Putamen (tissue), 1 donor: ENCODE data around the gene ARHGEF4.

Experiments used
- DNase-seq: peaks from one replicate; pipeline ENCODE4 v3.0.0-alpha.2; 2016; ENCODE audit warnings: low spot score

The ARHGEF4 gene

DNA sequence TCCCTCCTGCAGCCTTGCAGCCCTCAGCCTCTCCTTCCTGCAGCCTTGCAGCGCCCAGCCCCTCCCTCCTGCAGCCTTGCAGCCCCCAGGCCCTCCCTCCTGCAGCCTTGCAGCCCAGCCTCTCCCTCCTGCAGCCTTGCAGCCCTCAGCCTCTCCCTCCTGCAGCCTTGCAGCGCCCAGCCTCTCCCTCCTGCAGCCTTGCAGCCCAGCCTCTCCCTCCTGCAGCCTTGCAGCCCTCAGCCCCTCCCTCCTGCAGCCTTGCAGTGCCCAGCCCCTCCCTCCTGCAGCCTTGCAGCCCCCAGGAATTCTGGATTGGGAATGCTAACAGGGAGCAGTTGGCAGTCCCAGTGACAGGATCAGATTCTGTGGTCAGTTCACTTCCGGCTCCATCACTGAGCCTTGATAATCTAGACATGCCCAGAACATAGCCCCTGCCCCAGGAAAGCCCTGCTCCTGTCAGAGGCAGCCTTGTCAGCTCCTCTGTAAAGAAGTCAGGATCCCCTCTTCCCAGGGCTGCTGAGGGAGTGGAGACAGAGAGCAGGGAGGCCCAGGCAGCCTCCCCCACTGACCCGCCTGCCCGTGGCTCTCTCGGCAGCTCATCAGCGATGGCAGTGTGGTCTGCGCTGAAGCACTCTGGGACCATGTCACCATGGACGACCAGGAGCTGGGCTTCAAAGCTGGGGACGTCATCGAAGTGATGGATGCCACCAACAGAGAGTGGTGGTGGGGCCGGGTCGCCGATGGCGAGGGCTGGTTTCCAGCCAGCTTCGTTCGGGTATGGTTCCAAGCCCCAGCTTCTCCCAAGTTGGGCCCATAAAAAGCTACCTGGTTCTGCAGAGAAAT is 201.8 kb downstream of the ARHGEF4 start:
- no peak for DNase-seq

DNA sequence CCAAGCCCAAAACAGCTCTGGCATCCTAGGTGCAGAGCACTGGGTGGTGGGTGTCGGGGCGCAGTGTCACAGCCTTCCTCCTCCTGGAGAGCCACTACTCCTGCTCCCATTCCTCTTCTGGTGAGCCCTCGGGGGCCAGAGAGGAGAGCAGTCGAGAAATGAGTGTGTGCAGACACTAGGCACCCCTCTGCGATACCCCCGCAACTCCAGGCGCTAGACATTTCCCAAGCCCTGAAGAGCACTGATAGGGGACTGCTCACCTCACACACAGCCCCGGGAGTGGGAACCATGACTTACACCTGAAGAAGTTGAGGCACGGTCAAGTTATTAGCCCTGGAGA is 202.4 kb downstream of the ARHGEF4 start:
- DNase-seq = no peak

DNA sequence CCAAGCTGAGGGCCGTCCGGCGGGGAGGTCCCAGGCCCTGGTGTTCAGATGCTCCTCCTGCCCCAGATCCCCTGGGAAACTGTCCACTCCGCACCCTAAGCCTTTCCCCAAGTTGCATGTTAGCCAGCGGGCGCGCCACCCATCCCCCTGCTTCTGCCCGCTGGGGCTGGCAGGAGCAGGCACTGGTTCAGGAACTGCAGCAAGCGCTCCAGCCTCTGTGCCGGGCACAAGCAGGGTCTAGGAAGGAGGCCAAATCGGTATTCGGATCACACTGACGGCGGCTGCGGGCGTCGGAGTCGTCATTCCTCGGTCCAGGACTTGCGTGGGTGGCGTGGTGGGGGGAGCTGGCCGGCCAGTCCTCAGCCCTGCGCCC is 202.8 kb downstream of the ARHGEF4 start:
- peak; percentile 77 for DNase-seq

DNA sequence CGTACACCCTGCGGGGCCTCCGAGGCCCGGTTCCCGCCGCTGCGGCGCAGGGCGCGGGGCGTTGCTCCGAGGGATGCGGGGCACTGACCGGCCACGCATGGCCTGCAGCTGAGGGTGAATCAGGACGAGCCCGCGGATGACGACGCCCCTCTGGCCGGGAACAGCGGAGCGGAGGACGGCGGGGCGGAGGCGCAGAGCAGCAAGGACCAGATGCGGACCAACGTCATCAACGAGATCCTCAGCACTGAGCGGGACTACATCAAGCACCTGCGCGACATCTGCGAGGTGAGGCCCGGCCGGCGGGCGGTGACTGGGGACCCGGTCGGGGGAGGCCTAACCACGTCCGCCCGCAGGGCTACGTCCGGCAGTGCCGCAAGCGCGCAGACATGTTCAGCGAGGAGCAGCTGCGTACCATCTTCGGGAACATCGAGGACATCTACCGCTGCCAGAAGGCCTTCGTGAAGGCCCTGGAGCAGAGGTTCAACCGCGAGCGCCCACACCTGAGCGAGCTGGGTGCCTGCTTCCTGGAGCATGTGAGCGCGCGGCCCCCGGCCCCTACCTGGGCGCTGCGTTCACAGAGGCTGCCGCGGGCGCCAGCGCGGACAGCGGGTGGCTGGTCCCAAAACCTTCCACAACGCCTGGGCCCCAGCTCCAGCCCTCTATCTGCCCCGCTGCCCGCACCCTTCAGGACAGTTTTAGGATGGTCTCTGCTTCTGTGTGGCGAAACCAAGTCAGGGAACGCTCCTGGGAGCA is 203.4 kb downstream of the ARHGEF4 start:
- no peak for DNase-seq

DNA sequence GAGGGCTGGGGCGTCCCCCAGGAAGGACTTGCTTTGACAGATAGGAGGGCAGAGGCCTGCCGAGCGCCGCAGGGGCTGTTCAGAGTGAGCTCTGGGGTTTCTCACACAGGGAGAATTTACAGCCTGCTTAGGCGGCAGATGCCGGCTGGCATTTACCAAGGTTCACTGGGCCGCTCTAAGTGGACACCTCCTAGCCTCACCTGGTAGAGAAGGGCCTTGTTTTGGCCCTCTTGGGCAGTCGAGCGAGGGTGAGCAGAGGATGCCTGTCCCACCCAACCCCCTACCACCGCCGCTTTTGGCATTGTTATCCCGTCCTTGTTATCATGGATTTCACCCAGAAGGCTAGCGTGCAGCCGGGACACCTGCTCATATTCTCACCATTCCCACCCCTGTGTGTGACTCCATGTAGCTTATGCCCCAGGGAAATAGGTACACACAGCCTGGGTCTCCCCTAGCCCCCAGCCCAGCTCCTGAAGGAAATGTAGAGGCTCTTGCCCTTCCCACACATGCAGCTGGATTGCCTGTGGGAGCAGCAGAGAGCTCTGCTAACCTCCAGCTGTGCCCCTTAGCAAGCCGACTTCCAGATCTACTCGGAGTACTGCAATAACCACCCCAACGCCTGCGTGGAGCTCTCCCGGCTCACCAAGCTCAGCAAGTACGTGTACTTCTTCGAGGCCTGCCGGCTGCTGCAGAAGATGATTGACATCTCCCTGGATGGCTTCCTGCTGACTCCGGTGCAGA is 204.1 kb downstream of the ARHGEF4 start:
- peak; percentile 84 for DNase-seq

DNA sequence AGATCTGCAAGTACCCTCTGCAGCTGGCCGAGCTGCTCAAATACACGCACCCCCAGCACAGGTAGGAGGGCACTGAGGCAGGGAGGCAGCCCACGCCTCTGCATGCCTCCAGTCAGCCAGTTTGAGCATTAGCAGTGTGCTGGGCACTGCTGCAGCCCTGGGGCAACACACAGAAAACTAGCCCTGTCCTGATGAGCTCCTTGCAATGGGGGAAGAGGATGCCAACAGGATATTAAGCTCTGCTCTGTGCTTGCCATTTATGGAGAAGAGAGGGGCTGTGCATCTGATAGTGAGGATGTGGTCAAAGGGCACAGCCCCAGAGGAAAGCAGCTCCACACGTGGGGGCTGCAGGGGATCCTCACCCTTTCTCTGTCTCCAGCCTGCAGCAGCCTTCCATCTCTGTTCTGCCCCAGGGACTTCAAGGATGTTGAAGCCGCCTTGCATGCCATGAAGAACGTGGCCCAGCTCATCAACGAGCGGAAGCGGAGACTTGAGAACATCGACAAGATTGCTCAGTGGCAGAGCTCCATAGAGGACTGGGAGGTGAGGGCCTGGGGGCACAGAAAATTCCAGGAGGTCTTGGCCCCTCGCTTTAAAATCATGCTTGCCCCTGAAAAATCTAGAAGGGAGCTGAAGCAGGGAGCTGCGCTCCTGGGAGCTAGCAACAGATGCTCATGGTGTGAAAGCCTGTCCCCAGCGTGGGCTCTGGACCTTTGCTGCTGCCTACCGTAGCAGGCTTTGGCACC is 204.9 kb downstream of the ARHGEF4 start:
- DNase-seq = no peak

DNA sequence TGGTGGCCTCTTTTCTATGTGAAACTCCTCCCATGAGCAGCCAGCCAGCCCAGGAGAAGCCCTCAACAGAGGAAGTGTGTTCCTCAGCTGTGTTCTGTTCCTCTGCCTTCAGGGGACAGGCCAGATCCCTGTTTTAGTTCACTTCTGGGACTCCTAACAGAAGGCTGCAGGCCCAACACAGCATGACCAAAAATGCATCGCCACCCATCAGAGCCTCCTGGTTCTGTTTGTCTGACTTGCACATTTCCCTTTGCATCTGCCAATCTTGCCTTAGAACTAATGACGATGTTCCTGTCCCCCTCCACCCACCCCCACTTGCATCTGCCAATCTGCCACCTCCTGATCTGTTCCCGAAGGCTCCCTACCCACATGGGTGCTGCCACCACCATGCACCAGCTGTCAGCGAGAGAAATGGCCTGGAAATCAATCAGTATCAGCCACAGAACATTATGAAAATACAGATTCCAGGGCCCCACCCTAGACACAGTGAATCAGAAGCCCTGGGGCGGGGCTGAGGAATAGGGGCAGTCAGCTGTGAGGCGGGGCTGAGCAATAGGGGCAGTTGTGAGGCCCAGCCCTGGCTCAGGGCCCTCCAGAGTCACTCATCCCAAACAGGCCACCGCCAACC is 205.5 kb downstream of the ARHGEF4 start:
- peak; percentile 83 for DNase-seq

DNA sequence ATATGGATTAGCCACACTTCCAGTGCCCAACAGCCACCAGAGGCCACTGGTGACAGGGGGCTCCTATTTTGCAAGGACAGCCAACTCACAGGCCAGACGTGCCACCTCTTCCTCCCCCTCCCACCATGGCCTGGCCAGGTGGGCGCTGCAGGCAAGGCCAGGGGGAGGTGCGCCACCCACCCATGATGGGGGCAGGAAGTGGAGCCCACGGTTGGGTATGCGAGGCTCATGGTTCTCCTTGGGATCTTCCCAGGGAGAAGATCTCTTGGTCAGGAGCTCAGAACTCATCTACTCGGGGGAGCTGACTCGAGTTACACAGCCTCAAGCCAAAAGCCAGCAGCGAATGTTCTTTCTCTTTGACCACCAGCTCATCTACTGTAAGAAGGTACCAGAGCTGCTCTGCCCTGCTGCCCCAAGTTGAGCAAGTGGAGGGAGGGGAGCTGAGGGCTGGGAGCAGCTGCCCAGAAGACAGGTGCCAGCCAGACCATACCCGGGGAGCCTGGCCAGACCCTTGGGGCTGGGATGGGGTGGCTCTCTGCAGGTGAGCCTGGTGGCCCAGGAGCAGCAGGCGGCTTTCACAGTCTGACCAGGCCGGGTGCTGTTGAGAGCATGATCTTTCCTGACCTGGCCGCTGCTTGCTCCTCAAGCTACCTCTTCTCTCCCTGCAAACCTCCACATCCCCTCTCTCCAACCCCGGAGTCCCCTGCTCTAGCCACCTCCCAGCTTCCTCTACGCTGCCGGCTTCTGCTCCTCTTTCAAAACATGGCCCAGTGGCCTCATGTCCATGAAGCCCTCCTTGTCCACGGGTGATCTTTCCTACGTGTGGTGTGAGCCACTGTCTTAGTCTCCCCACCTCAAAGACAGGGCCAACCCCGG is 206.7 kb downstream of the ARHGEF4 start:
- no peak for DNase-seq

DNA sequence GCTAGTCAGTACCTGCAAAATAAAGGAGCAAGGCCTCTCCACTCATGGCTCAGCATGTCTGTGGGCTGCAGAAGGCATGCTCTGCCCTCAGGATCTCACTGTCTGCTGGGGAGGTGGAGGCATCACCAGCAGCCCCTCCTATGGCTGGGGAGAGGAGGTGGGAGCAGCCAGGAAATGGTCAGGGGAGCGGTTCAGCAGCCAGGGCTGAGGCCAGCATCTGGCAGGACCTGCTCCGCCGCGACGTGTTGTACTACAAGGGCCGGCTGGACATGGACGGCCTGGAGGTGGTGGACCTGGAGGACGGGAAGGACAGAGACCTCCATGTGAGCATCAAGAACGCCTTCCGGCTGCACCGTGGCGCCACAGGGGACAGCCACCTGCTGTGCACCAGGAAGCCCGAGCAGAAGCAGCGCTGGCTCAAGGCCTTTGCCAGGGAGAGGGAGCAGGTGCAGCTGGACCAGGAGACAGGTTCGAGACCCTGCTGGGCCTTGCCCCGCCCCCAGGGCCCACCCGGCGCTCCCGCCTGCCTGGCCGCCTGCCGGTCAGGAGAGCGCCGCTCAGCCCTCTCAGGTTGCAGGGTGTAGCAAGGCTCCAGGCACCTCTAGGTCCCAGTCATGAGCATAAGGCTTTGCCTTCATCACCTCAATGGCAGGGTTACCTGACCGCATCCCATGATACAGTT is 207.5 kb downstream of the ARHGEF4 start:
- no peak for DNase-seq

DNA sequence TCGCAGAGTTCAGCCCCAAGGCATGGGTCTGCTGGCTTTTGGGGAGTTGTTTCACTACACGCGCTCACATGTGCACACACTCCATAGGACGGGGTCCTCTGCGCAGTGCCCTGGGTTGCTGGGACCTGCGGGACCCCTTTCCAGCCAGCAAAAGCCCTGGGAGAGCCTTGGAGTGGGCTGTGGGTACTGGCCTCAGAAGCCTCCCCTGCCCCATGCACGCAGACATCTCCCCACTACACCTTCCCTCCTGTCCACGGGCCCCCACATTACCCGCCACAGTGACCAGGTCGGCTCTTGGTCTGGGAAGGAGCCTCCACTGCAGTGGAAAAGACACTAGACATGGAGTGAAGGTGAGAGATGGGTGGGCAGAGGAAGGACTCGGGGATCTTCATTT is 208.0 kb downstream of the ARHGEF4 start:
- DNase-seq = no peak

DNA sequence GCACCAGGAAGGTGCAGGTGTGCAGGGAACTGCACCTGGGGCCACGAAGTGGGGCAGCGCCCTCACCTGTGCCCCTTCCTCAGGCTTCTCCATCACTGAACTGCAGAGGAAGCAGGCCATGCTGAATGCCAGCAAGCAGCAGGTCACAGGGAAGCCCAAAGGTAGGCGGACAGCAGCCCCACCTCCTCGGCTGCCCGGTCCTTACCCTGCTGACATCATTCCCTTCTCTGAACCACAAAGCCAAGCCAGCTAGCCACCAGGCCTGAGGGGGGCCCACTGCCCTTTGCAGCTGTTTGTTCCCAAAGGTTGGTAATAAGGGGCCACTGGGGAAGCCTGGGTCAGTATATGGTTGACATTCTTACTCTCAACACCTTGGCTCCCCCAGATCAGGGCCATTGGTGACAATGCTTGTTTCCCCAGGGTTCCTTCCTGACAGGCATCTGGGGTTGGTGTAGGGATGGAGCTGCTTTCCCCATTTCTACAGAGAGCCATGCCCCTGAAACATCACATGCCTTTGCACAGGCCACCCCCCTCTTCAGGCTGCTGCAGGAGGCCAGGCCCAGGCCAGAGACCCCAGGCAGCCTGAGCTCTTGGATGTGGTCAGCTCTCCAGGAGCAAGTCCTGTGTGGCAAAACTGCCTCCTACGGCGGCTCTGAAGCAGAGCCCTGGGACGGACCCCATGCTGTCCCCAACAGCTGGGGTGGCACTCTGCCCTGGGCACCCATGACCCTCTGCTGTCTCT is 208.7 kb downstream of the ARHGEF4 start:
- DNase-seq = no peak

DNA sequence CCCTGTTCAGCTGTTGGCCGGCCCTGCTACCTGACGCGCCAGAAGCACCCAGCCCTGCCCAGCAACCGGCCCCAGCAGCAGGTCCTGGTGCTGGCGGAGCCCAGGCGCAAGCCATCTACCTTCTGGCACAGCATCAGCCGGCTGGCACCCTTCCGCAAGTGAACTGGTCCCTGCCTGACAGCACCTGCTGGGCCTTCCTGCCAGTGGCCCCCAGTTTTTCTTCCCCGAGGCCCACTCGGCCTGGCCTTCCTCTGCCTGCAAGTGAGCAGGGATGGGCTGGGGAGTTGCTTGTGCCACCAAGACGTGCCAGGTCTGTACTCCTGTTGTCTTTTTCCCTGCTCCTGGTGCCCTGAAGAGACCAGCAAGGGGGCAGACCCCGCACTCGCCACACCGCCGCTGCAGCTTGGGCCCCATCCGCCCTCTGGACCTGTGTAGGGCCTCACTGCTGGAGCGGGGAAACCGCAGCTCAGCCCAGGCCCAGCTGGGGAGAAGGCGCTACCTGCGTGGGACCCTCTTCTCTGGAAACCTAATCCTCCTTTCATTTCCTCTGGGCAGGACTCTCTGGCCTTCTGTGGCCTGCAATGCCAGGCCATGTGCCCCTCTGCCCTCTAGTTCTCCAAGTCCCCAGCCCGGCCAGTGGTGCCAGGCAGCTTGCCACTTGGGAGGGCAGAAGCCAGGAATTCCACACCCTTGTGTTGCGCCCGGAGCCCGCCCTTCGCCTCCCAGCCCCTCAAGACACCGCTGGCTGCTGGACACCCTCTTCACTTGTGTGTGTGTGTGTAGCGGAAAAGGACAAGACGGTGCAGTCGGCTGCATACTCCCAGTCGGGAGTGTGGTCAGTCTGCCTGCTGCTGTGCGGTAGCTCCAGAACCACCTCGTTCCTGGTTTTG is 209.6 kb downstream of the ARHGEF4 start:
- DNase-seq = no peak

DNA sequence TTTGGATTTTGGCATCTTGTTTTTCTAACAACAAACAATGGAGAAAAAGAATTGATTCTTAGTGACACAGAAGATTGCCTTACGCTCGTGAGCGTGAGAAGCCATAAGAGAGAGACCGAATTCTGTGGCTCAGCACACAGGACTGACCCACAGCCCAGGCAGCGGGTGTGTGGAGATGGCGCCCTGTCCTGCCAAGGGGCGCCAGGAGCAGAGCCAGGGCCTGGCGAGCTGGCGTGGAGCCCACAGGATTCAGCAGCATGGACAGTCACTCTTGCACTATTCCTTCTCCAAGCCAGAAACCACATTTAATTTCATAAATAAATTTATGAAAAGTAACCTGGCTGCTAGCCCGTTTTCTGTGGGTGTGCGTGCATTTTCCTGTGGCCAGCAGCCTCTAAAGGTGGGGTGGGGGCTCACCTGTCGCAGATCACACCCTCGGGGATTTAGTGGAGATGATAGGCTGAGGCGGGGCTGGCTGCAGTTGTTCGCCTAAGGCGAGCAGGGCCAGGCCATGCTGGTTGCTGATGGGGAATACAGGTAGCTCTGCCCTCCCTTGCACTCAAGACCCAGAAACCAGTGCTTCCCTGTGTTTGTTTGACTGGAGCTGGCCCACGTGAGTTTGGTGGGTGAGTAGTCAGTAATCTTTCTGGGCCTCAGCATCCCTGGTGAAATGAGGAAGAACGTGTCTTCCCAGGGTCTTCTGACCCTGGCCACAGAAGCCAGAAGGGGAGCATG is 210.4 kb downstream of the ARHGEF4 start:
- DNase-seq = no peak

DNA sequence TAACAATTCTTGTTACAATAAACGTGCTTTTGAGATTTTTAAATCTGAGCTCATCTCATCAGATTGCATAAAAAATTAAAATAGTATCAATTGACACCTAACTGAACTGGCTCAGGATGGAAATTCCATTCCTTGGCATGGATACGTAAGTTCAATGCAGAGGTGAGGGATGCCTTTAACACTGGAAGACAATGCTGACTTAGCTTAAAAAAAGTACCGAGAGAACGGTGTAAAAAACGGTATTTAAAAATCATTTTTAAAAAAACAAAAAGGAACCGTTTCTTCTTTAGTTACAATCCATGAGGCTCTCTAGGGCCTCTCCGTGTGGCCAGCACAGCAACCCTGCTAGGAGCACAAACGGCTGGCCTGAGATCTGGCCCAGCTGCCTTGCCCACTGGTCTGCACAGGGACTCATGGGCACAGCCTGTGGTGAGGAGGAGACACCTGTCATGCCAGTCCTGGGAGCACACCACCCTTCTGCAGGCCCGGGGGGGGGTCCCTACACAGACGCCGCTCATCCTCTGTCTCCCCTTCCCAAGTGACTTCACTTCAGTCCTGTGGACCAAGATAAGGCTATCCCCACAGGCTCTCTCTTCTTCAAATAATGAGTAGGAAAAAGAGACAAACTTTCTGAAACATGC is 211.3 kb downstream of the ARHGEF4 start:
- no peak for DNase-seq

DNA sequence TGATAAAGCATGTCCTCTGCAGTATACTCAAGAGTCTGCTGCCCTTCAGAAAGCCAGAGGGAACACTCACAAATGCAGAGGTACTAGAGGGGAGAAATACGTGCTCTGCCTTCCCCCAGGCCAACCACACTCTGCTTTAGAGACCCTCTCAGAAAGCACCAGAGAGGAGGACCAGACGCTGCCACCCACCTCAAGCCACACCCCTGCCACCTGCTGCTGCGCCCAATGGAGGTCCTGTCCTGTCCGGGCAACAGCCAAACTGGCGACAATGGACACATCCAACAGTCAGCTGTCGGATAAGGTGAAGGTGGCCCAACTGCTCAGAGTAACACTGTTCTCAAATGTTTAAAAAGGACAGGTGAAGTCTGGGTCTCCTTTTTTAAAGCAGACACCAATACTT is 211.9 kb downstream of the ARHGEF4 start:
- DNase-seq = no peak

DNA sequence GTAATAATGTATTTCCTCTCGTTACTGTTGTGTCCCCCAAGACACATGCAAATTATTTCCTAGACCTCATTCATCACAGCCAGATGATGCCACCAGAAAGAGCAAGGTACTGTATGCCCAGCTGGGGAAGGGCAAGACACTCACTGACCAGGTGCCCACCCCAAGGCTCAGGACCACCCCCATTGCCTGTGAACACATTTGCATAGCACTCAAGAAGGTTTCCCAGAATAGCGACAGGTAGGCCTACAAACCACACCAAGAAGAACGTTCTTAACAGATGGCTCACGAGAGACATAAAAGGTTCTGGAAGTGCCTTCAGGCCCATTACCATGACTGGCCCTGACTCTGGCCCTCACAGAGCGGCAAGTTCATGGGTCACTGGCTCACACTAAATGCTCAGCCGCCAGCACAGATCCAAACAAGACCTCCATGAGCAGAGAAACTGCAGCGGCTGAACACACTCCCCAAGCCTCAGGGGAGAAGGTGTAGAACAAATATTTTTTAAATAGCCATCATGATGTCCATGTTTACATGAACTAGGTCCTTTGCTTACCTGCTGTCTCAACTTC is 212.5 kb downstream of the ARHGEF4 start:
- DNase-seq = no peak

DNA sequence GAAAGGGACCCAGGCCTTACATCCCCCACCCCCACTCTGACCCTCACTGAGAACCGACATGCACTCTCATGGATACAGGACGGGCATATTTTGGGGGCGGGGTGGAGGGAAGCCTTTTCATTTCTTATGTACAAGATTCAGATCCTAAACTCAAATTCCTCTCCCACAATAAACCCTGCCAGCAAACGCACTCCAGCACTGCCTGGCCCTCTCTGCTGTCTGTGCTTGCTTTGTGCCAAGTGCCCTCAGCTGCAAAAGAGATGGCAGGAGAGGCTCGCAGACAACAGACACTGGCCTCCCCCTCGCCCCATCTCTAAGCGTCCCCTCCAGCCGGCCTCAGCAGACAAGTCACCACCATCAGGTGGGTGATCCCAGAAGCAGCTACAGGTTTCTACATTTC is 214.2 kb downstream of the ARHGEF4 start:
- DNase-seq = no peak
